OCI-LY7 (cell line): ENCODE data around the gene NEDD9.

Source experiments
- CTCF ChIP-seq: fragments of 200-600 bp; sonication (generic); conservative IDR thresholded peaks from 2 replicates; pipeline ENCODE4 v1.5.1; 2014; ENCODE audit warnings: mild to moderate bottlenecking, antibody characterized with exemption, low read length, moderate library complexity, mixed read lengths
- EZH2phosphoT487 ChIP-seq: fragments of 200-600 bp; sonication (generic); IDR thresholded peaks from 2 replicates; pipeline ENCODE4 v1.6.1; 2018; ENCODE audit warnings: low read depth, borderline replicate concordance, mild to moderate bottlenecking, mixed run types, antibody characterized with exemption, low read length, moderate library complexity, mixed read lengths

- TF ChIP-seq CTCF, result no peak
- no peak for TF ChIP-seq EZH2phosphoT487
These were observed 12.1 kb upstream of the NEDD9 start for GRCh38 chr6:11244387-11245126.
